ENCODE measurements around the gene CMBL.
"Not testable (repeated sequence)": the region's sequence is repeated elsewhere in the genome, so short reads cannot be mapped to it uniquely, and the experiment has no call there.

CMBL gene

GRCh38 chr5:10283927-10284635 is 23.6 kb downstream of the CMBL start:
- peak; percentile 78 for DNase-seq

- no peak for DNase-seq
Measured at GRCh38 chr5:10279925-10280720, 27.6 kb downstream of the CMBL start.

- DNase-seq, result no peak
Measured at GRCh38 chr5:10279328-10279727, 28.4 kb downstream of the CMBL start.

- no peak for DNase-seq
Measured at GRCh38 chr5:10278658-10279279, 28.9 kb downstream of the CMBL start.

- DNase-seq, result no peak
Measured at GRCh38 chr5:10277773-10278630, 29.7 kb downstream of the CMBL start.

GRCh38 chr5:10276691-10277090 is 31.0 kb downstream of the CMBL start:
- no peak for DNase-seq

GRCh38 chr5:10275991-10276390 is 31.7 kb downstream of the CMBL start:
- DNase-seq, result no peak

GRCh38 chr5:10275460-10275859 is 32.2 kb downstream of the CMBL start:
- DNase-seq, result no peak

- DNase-seq, result not testable (repeated sequence)
Measured at GRCh38 chr5:10272875-10273209, 34.9 kb downstream of the CMBL start.

- no peak for DNase-seq
Measured at GRCh38 chr5:10272053-10272874, 35.4 kb downstream of the CMBL start.

GRCh38 chr5:10268100-10268499 is 39.6 kb downstream of the CMBL start:
- DNase-seq, result no peak

GRCh38 chr5:10266839-10267238 is 40.9 kb downstream of the CMBL start:
- no peak for DNase-seq

GRCh38 chr5:10266137-10266536 is 41.6 kb downstream of the CMBL start:
- no peak for DNase-seq

- no peak for DNase-seq
Measured at GRCh38 chr5:10265245-10266109, 42.2 kb downstream of the CMBL start.

- DNase-seq, result no peak
Measured at GRCh38 chr5:10264604-10265003, 43.1 kb downstream of the CMBL start.

- no peak for DNase-seq
Measured at GRCh38 chr5:10262995-10263394, 44.7 kb downstream of the CMBL start.

GRCh38 chr5:10262121-10262774 is 45.5 kb downstream of the CMBL start:
- DNase-seq, result no peak

- no peak for DNase-seq
Measured at GRCh38 chr5:10261065-10261464, 46.6 kb downstream of the CMBL start.

GRCh38 chr5:10259899-10260298 is 47.8 kb downstream of the CMBL start:
- DNase-seq, result no peak

GRCh38 chr5:10257870-10258269 is 49.8 kb downstream of the CMBL start:
- DNase-seq, result no peak

GRCh38 chr5:10254686-10255085 is 53.0 kb downstream of the CMBL start:
- DNase-seq, result no peak

Measured in activated gamma-delta T cell treated with Interleukin-2 at 50 U/mL for 16 hours (primary cell).